Panc1 (cell line): ENCODE measurements around the gene ATG13.

Source experiments
- CTCF ChIP-seq: fragments of 450-650 bp; IDR thresholded peaks from 2 replicates; pipeline ENCODE4 v1.5.1; 2017; ENCODE audit warnings: mild to moderate bottlenecking
- REST ChIP-seq, 2 experiments: IDR thresholded peaks; 2 replicates each; pipeline ENCODE4 v1.6.1; 2011 to 2012; ENCODE audit warnings: low read depth in 2 of 2, control low read depth in 1 of 2, low read length in 1 of 2, mild to moderate bottlenecking in 1 of 2, moderate library complexity in 1 of 2; ENCODE audit not compliant: insufficient read depth in 1 of 2

- TF ChIP-seq REST (IDR thresholded peaks at IDR 0.05; ENCODE audit: insufficient read depth in 1 of 2, low read depth in 2 of 2, low read length in 1 of 2) (no peak), CTCF (no peak)
Observed at GRCh38 chr11:46675288-46675851, 58.0 kb downstream of the ATG13 start.
